Chondrocyte (in vitro differentiated cells): Measurements from ENCODE around the gene TRIM2. TPM values are rescaled to one million over a fixed set of nuclear protein-coding genes. Genes with fewer than 3 reads are reported as not detected.

Experiments
- DNase-seq: peaks from one replicate; pipeline ENCODE4 v3.0.0; 2021; ENCODE audit warnings: mixed read lengths, low spot score
- H3K27ac Mint-ChIP-seq: one replicate; pipeline ENCODE4 v1.8.0; 2021; ENCODE audit warnings: mild to moderate bottlenecking, moderate library complexity, mixed read lengths; ENCODE audit not compliant: unreplicated experiment
- H3K27me3 Mint-ChIP-seq: 2 replicates; pipeline ENCODE4 v1.8.0; 2021; ENCODE audit warnings: low read depth, mixed read lengths
- H3K36me3 Mint-ChIP-seq: 2 replicates; pipeline ENCODE4 v1.8.0; 2021; ENCODE audit warnings: low read depth, mixed read lengths
- H3K4me1 Mint-ChIP-seq: 2 replicates; pipeline ENCODE4 v1.8.0; 2021; ENCODE audit warnings: low read depth, mild to moderate bottlenecking, mixed read lengths
- H3K4me3 Mint-ChIP-seq: one replicate; pipeline ENCODE4 v1.8.0; 2021; ENCODE audit warnings: mild to moderate bottlenecking, moderate library complexity, mixed read lengths; ENCODE audit not compliant: unreplicated experiment
- H3K9me3 Mint-ChIP-seq: 2 replicates; pipeline ENCODE4 v1.8.0; 2021; ENCODE audit warnings: low read depth, mixed read lengths
- CTCF ChIP-seq: fragments of 200-600 bp; sonication (generic); IDR thresholded peaks from 2 replicates; pipeline ENCODE4 v1.5.0; 2021; ENCODE audit warnings: antibody characterized with exemption, mild to moderate bottlenecking, moderate library complexity
- total RNA-seq: library from RNA; stranded (reverse); gene quantifications from 3 replicates; pipeline ENCODE4 v1.2.1, GENCODE V29; 2021

TRIM2 gene
- total RNA-seq, 1 donor from 2014 or later, result 18.2 TPM

- peaks cover 3% of the 10 kb centered on the region for H3K36me3 Mint-ChIP-seq
- H3K9me3 Mint-ChIP-seq, result peaks cover 7% of the 10 kb centered on the region
- TF ChIP-seq CTCF, result no peak
- no peak overlapping the region for H3K27ac Mint-ChIP-seq
- H3K4me1 Mint-ChIP-seq, result no peaks in the 10 kb centered on the region
- no peak overlapping the region for H3K4me3 Mint-ChIP-seq
- no peaks in the 10 kb centered on the region for H3K27me3 Mint-ChIP-seq
- DNase-seq, result no peak
These were observed 53.7 kb downstream of the TRIM2 start for GRCh38 chr4:153257991-153258390.

- H3K9me3 Mint-ChIP-seq, result peaks cover 7% of the 10 kb centered on the region
- no peak overlapping the region for H3K27ac Mint-ChIP-seq
- H3K36me3 Mint-ChIP-seq, result peaks cover 6% of the 10 kb centered on the region
- TF ChIP-seq CTCF, result no peak
- DNase-seq, result no peak
- no peak overlapping the region for H3K4me3 Mint-ChIP-seq
- no peaks in the 10 kb centered on the region for H3K4me1 Mint-ChIP-seq
- no peaks in the 10 kb centered on the region for H3K27me3 Mint-ChIP-seq
These were observed 54.5 kb downstream of the TRIM2 start for GRCh38 chr4:153258750-153259149.

- Mint-ChIP-seq H3K9me3 (peaks cover 7% of the 10 kb centered on the region), H3K4me1 (no peaks in the 10 kb centered on the region), H3K36me3 (peaks cover 6% of the 10 kb centered on the region), H3K4me3 (no peak overlapping the region), H3K27me3 (no peaks in the 10 kb centered on the region), H3K27ac (no peak overlapping the region)
- no peak for TF ChIP-seq CTCF
- DNase-seq, result no peak
These were observed 55.4 kb downstream of the TRIM2 start for GRCh38 chr4:153259661-153260060.

GRCh38 chr4:153260132-153260531, 55.9 kb downstream of the TRIM2 start:
- Mint-ChIP-seq H3K27me3 (no peaks in the 10 kb centered on the region), H3K36me3 (peaks cover 6% of the 10 kb centered on the region), H3K9me3 (peaks cover 7% of the 10 kb centered on the region), H3K4me3 (no peak overlapping the region), H3K4me1 (no peaks in the 10 kb centered on the region), H3K27ac (no peak overlapping the region)
- DNase-seq, result no peak
- TF ChIP-seq CTCF, result no peak

GRCh38 chr4:153260553-153261300, 56.5 kb downstream of the TRIM2 start:
- Mint-ChIP-seq H3K36me3 (peaks cover 6% of the 10 kb centered on the region), H3K4me1 (no peaks in the 10 kb centered on the region), H3K4me3 (no peak overlapping the region), H3K27me3 (no peaks in the 10 kb centered on the region), H3K27ac (no peak overlapping the region), H3K9me3 (peaks cover 7% of the 10 kb centered on the region)
- DNase-seq, result no peak
- TF ChIP-seq CTCF, result no peak
